Skeletal muscle tissue (tissue), 4 donors: ENCODE results near the gene PALLD. TPM values are rescaled to one million over a fixed set of nuclear protein-coding genes. Genes with fewer than 3 reads are reported as not detected.
A peak's percentile ranks its signal among the peaks of the same experiment; 100 is the strongest.

ENCODE experiments used
- H3K27ac ChIP-seq: one replicate; pipeline ENCODE4 v1.7.0; 2013; ENCODE audit warnings: mild to moderate bottlenecking, low read depth, low read length, inconsistent platforms
- H3K27me3 ChIP-seq, 3 donors: one replicate each; pipeline ENCODE4 v1.7.0; 2013; ENCODE audit warnings: low read length in 3 of 3; ENCODE audit not compliant: control insufficient read depth in 3 of 3, insufficient read depth in 3 of 3
- H3K36me3 ChIP-seq, 3 donors: one replicate each; pipeline ENCODE4 v1.7.0; 2013; ENCODE audit warnings: low read length in 3 of 3; ENCODE audit not compliant: control insufficient read depth in 3 of 3, insufficient read depth in 3 of 3
- H3K4me1 ChIP-seq, 3 donors: one replicate each; pipeline ENCODE4 v1.7.0; 2013; ENCODE audit warnings: low read length in 3 of 3, mild to moderate bottlenecking in 3 of 3; ENCODE audit not compliant: control insufficient read depth in 3 of 3, insufficient read depth in 3 of 3
- H3K4me3 ChIP-seq, 3 donors: one replicate each; pipeline ENCODE4 v1.7.0; 2013; ENCODE audit warnings: low read length in 3 of 3
- H3K9ac ChIP-seq, 3 donors: one replicate each; pipeline ENCODE4 v1.7.0; 2013; ENCODE audit warnings: low read length in 3 of 3, mild to moderate bottlenecking in 3 of 3, moderate library complexity in 2 of 3, low read depth in 1 of 3
- H3K9me3 ChIP-seq, 3 donors: one replicate each; pipeline ENCODE4 v1.7.0; 2013; ENCODE audit warnings: low read length in 3 of 3; ENCODE audit not compliant: control insufficient read depth in 3 of 3
- total RNA-seq: library from RNA; depleted of rRNA; stranded (reverse); fragments of >200 nt; gene quantifications from one replicate; pipeline ENCODE4 v1.2.3, GENCODE V29; 2014
- donor health status: Osteomylitis.

Gene PALLD
- total RNA-seq, 1 donor from 2014 or later = 140 TPM

- Histone ChIP-seq H3K27me3 (no peaks in the 10 kb centered on the region), H3K4me3 (no peak overlapping the region), H3K9me3 (no peaks in the 10 kb centered on the region), H3K4me1 (peaks cover 3 to 25% (median 5%) of the 10 kb centered on the region in 3 donors), H3K9ac (no peak overlapping the region), H3K27ac (no peak overlapping the region), H3K36me3 (no peaks in the 10 kb centered on the region)
Measured at GRCh38 chr4:168811207-168811606, 314.4 kb downstream of the PALLD start.

- no peaks in the 10 kb centered on the region for H3K36me3 ChIP-seq
- H3K27ac ChIP-seq = peak overlapping the region; percentile 3
- H3K27me3 ChIP-seq = no peaks in the 10 kb centered on the region
- H3K4me1 ChIP-seq = peaks cover 3 to 30% (median 9%) of the 10 kb centered on the region in 3 donors
- H3K9ac ChIP-seq = no peak overlapping the region
- H3K4me3 ChIP-seq = no peak overlapping the region
- H3K9me3 ChIP-seq = no peaks in the 10 kb centered on the region
Measured at GRCh38 chr4:168811786-168812651, 315.2 kb downstream of the PALLD start.

GRCh38 chr4:168812806-168813205 lies 316.0 kb downstream of the PALLD start:
- H3K36me3 ChIP-seq = no peaks in the 10 kb centered on the region
- H3K4me3 ChIP-seq = no peak overlapping the region
- H3K27me3 ChIP-seq = no peaks in the 10 kb centered on the region
- peaks cover 3 to 35% (median 9%) of the 10 kb centered on the region in 3 donors for H3K4me1 ChIP-seq
- H3K9me3 ChIP-seq = no peaks in the 10 kb centered on the region
- H3K9ac ChIP-seq = no peak overlapping the region
- H3K27ac ChIP-seq = peak overlapping the region; percentile 3

GRCh38 chr4:168813890-168814289 lies 317.0 kb downstream of the PALLD start:
- Histone ChIP-seq H3K27ac (no peak overlapping the region), H3K9ac (no peak overlapping the region), H3K4me3 (no peak overlapping the region), H3K36me3 (no peaks in the 10 kb centered on the region), H3K4me1 (peaks cover 3 to 35% (median 9%) of the 10 kb centered on the region in 3 donors), H3K9me3 (no peaks in the 10 kb centered on the region), H3K27me3 (no peaks in the 10 kb centered on the region)

- H3K4me1 ChIP-seq = peaks cover 3 to 35% (median 14%) of the 10 kb centered on the region in 3 donors
- H3K9ac ChIP-seq = no peak overlapping the region
- H3K36me3 ChIP-seq = no peaks in the 10 kb centered on the region
- peak overlapping the region in 1 of 3 donors; percentile 14 for H3K4me3 ChIP-seq
- H3K9me3 ChIP-seq = no peaks in the 10 kb centered on the region
- no peaks in the 10 kb centered on the region for H3K27me3 ChIP-seq
- H3K27ac ChIP-seq = peak overlapping the region; percentile 3
Measured at GRCh38 chr4:168815379-168816345, 318.8 kb downstream of the PALLD start.

- H3K27ac ChIP-seq = peak overlapping the region; percentile 40
- H3K9ac ChIP-seq = no peak overlapping the region
- H3K4me1 ChIP-seq = peaks cover 0 to 28% (median 14%) of the 10 kb centered on the region in 3 donors
- H3K27me3 ChIP-seq = no peaks in the 10 kb centered on the region
- no peaks in the 10 kb centered on the region for H3K36me3 ChIP-seq
- H3K9me3 ChIP-seq = no peaks in the 10 kb centered on the region
- peak overlapping the region in 1 of 3 donors; percentile 48 for H3K4me3 ChIP-seq
Measured at GRCh38 chr4:168817370-168817769, 320.5 kb downstream of the PALLD start.

- Histone ChIP-seq H3K27ac (no peak overlapping the region), H3K4me3 (no peak overlapping the region), H3K9ac (no peak overlapping the region), H3K4me1 (peaks cover 0 to 5% (median under 1%) of the 10 kb centered on the region in 3 donors), H3K27me3 (no peaks in the 10 kb centered on the region), H3K36me3 (no peaks in the 10 kb centered on the region), H3K9me3 (no peaks in the 10 kb centered on the region)
Measured at GRCh38 chr4:168822481-168822880, 325.6 kb downstream of the PALLD start.

- H3K4me3 ChIP-seq = no peak overlapping the region
- H3K4me1 ChIP-seq = peaks cover 0 to 4% (median 2%) of the 10 kb centered on the region in 3 donors
- H3K9ac ChIP-seq = no peak overlapping the region
- no peak overlapping the region for H3K27ac ChIP-seq
- no peaks in the 10 kb centered on the region for H3K27me3 ChIP-seq
- H3K36me3 ChIP-seq = no peaks in the 10 kb centered on the region
- no peaks in the 10 kb centered on the region for H3K9me3 ChIP-seq
Measured at GRCh38 chr4:168825975-168826374, 329.1 kb downstream of the PALLD start.

GRCh38 chr4:168826620-168827019 lies 329.8 kb downstream of the PALLD start:
- Histone ChIP-seq H3K9ac (no peak overlapping the region), H3K9me3 (no peaks in the 10 kb centered on the region), H3K27me3 (no peaks in the 10 kb centered on the region), H3K4me1 (peaks cover 6 to 8% (median 6%) of the 10 kb centered on the region in 3 donors), H3K27ac (no peak overlapping the region), H3K36me3 (no peaks in the 10 kb centered on the region), H3K4me3 (no peak overlapping the region)
